GM21737 (cell line): ENCODE results near the gene CPNE9.
"Not testable (repeated sequence)": the region's sequence is repeated elsewhere in the genome, so short reads cannot be mapped to it uniquely, and the experiment has no call there.

Experiments
- ATAC-seq: cut with Tn5 transposase; IDR thresholded peaks from one replicate; pipeline ENCODE4 v1.9.1; 2021; ENCODE audit warnings: mild to moderate bottlenecking, moderate library complexity; ENCODE audit not compliant: unreplicated experiment

CPNE9 gene

GRCh38 chr3:9771007-9771406 lies 67.4 kb downstream of the CPNE9 start:
- not testable (repeated sequence) for ATAC-seq

GRCh38 chr3:9776896-9777693 lies 73.5 kb downstream of the CPNE9 start:
- no peak for ATAC-seq

- ATAC-seq, result no peak
These were observed 74.0 kb downstream of the CPNE9 start for GRCh38 chr3:9777694-9778021.

DNA sequence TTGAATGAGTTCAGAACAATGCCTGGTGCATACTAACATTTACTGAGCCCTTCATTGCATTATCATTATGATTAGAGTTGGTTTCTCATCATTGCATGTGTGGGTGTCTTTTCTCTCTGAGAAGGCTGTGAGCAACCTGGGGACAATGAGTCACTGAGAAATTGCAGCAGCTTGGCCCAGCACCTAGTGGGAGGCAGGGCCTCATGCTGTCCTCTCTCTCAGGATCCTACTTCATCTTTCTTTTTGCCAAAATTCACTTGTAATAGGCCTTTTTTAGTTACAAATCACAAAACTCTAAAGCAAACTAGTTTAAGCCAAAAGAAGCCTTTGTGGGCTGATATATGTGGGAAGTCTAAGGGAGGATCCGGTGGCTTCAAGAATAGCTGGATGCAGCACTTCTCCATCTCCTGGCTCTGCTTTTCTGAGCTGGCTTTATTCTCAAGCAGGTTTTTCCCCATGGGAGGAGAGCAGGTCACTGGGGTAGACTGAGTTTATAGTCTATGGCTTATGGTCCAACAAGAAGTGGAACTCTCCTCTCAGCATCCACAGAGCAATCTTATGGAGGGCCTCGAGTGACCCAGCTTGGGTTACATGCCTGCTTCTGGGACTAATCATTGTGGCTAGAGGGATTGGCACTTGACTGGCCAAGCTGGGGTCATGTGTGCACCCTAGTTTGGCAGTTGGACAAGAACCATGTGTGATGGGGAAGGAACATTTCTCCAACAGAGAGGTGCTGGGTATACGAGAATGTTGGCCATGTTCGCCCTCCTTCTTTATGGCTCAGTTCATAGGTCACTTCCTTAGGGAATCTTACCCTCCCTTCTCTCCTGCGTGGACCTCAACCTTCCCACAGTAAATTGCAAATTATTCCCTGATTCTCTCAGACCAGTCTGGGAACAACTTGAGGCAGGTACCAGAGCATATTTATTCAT lies 74.8 kb downstream of the CPNE9 start:
- no peak for ATAC-seq

GRCh38 chr3:9779075-9779593 lies 75.5 kb downstream of the CPNE9 start:
- no peak for ATAC-seq
